ENCODE results near the gene PRSS3.

DNA sequence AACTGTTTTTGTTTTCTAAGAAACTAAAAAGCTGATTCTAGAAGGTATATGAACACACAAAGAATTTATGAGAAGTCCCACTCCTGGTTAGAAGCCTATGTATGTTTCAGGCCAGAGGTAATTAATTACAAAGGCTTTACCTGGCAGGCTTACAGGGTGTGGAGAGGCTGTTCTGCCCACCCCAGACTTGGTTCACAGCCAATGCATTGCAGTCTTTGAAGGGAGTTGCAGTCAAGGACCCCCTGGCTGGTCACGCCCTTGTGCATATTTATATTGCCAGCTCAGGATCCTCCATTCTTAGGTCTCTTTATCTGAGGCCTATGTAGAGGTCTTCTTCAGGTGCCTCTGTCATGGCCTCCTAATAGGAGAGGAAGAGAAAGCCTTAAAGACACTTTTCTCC lies 13.6 kb upstream of the PRSS3 start:
- TF ChIP-seq, protein P1, sequence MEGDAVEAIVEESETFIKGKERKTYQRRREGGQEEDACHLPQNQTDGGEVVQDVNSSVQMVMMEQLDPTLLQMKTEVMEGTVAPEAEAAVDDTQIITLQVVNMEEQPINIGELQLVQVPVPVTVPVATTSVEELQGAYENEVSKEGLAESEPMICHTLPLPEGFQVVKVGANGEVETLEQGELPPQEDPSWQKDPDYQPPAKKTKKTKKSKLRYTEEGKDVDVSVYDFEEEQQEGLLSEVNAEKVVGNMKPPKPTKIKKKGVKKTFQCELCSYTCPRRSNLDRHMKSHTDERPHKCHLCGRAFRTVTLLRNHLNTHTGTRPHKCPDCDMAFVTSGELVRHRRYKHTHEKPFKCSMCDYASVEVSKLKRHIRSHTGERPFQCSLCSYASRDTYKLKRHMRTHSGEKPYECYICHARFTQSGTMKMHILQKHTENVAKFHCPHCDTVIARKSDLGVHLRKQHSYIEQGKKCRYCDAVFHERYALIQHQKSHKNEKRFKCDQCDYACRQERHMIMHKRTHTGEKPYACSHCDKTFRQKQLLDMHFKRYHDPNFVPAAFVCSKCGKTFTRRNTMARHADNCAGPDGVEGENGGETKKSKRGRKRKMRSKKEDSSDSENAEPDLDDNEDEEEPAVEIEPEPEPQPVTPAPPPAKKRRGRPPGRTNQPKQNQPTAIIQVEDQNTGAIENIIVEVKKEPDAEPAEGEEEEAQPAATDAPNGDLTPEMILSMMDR (IDR thresholded peaks at IDR 0.05) = no peak
- no peak for TF ChIP-seq POLR2A (IDR thresholded peaks at IDR 0.05)
